Tibial nerve (tissue), 3 donors: ENCODE data around the gene TUBGCP5.
"Not testable (repeated sequence)": the region's sequence is repeated elsewhere in the genome, so short reads cannot be mapped to it uniquely, and the experiment has no call there.

ENCODE experiments used
- POLR2A ChIP-seq, 2 donors: fragments of 450-650 bp; IDR thresholded peaks; one replicate each; pipeline ENCODE4 v1.6.1; 2017; ENCODE audit warnings: antibody characterized with exemption in 2 of 2, mild to moderate bottlenecking in 2 of 2, moderate library complexity in 2 of 2
- TF ChIP-seq, protein P1 (sequence below), 5 experiments: fragments of 200-600 bp in 3 of 5; fragments of 450-650 bp in 2 of 5; sonication (generic) in 3 of 5; IDR thresholded peaks; one replicate each; pipeline ENCODE4 v1.5.1; 2016 to 2019; ENCODE audit warnings: antibody characterized with exemption in 5 of 5, mild to moderate bottlenecking in 3 of 5, moderate library complexity in 2 of 5

DNA sequence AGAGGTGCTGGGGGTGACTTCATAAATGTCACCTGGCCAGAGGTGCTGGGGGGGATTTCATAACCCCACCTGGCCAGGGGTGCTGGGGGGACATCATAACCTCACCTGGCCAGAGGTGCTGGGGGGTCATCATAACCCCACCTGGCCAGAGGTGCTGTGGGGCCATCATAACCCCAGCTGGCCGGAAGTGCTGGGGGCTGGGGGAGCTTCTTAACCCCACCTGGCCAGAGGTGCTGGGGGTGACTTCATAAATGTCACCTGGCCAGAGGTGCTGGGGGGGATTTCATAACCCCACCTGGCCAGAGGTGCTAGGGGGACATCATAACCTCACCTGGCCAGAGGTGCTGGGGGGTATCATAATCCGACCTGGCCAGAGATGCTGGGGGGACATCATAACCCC lies 4.6 kb upstream of the TUBGCP5 start:
- TF ChIP-seq, protein P1, sequence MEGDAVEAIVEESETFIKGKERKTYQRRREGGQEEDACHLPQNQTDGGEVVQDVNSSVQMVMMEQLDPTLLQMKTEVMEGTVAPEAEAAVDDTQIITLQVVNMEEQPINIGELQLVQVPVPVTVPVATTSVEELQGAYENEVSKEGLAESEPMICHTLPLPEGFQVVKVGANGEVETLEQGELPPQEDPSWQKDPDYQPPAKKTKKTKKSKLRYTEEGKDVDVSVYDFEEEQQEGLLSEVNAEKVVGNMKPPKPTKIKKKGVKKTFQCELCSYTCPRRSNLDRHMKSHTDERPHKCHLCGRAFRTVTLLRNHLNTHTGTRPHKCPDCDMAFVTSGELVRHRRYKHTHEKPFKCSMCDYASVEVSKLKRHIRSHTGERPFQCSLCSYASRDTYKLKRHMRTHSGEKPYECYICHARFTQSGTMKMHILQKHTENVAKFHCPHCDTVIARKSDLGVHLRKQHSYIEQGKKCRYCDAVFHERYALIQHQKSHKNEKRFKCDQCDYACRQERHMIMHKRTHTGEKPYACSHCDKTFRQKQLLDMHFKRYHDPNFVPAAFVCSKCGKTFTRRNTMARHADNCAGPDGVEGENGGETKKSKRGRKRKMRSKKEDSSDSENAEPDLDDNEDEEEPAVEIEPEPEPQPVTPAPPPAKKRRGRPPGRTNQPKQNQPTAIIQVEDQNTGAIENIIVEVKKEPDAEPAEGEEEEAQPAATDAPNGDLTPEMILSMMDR (IDR thresholded peaks at IDR 0.05), result not testable (repeated sequence)
- not testable (repeated sequence) for TF ChIP-seq POLR2A (IDR thresholded peaks at IDR 0.05)
